HG03378 (cell line): ENCODE measurements around the gene FAM222A.
"Not testable (repeated sequence)": the region's sequence is repeated elsewhere in the genome, so short reads cannot be mapped to it uniquely, and the experiment has no call there.

Experiments
- ATAC-seq: cut with Tn5 transposase; IDR thresholded peaks from one replicate; pipeline ENCODE4 v1.9.1; 2021; ENCODE audit warnings: mild to moderate bottlenecking, moderate library complexity; ENCODE audit not compliant: unreplicated experiment

FAM222A gene

GRCh38 chr12:109693653-109694600 lies 19.7 kb upstream of the FAM222A start:
- no peak for ATAC-seq

GRCh38 chr12:109694629-109695028 lies 19.0 kb upstream of the FAM222A start:
- not testable (repeated sequence) for ATAC-seq

- no peak for ATAC-seq
Observed at GRCh38 chr12:109695416-109695815, 18.2 kb upstream of the FAM222A start.

GRCh38 chr12:109695961-109696461 lies 17.6 kb upstream of the FAM222A start:
- no peak for ATAC-seq

GRCh38 chr12:109696485-109697269 lies 16.9 kb upstream of the FAM222A start:
- no peak for ATAC-seq

GRCh38 chr12:109697270-109697553 lies 16.4 kb upstream of the FAM222A start:
- ATAC-seq = no peak

GRCh38 chr12:109697877-109698468 lies 15.7 kb upstream of the FAM222A start:
- no peak for ATAC-seq

- no peak for ATAC-seq
Observed at GRCh38 chr12:109698820-109699219, 14.8 kb upstream of the FAM222A start.

GRCh38 chr12:109701064-109701463 lies 12.6 kb upstream of the FAM222A start:
- ATAC-seq = no peak

GRCh38 chr12:109702111-109702841 lies 11.3 kb upstream of the FAM222A start:
- ATAC-seq = no peak

- ATAC-seq = no peak
Observed at GRCh38 chr12:109703684-109704083, 9.9 kb upstream of the FAM222A start.

- no peak for ATAC-seq
Observed at GRCh38 chr12:109704371-109705098, 9.1 kb upstream of the FAM222A start.

- ATAC-seq = no peak
Observed at GRCh38 chr12:109705291-109705690, 8.3 kb upstream of the FAM222A start.

GRCh38 chr12:109706398-109706746 lies 7.3 kb upstream of the FAM222A start:
- ATAC-seq = no peak

GRCh38 chr12:109706747-109707469 lies 6.7 kb upstream of the FAM222A start:
- no peak for ATAC-seq

GRCh38 chr12:109707470-109707821 lies 6.2 kb upstream of the FAM222A start:
- no peak for ATAC-seq

- ATAC-seq = no peak
Observed at GRCh38 chr12:109708939-109709338, 4.7 kb upstream of the FAM222A start.

- no peak for ATAC-seq
Observed at GRCh38 chr12:109709401-109709991, 4.1 kb upstream of the FAM222A start.

GRCh38 chr12:109710205-109710746 lies 3.3 kb upstream of the FAM222A start:
- no peak for ATAC-seq
